HFF-Myc (cell line): Measurements from ENCODE around the gene ZNF532.

Experiments
- DNase-seq: peaks from one replicate; pipeline ENCODE4 v3.0.0-alpha.2; 2011; ENCODE audit warnings: low read depth; ENCODE audit errors: extremely low read depth
- H3K4me3 ChIP-seq: replicated peaks from 2 replicates; pipeline ENCODE4 v1.5.1; 2011; ENCODE audit warnings: low read depth, mild to moderate bottlenecking, control low read depth, low read length
- TF ChIP-seq, protein P1 (sequence below): IDR thresholded peaks from 2 replicates; pipeline ENCODE4 v1.5.1; 2012; ENCODE audit warnings: mild to moderate bottlenecking, low read depth, low read length, control low read depth; ENCODE audit errors: missing control alignments

Gene ZNF532

DNA sequence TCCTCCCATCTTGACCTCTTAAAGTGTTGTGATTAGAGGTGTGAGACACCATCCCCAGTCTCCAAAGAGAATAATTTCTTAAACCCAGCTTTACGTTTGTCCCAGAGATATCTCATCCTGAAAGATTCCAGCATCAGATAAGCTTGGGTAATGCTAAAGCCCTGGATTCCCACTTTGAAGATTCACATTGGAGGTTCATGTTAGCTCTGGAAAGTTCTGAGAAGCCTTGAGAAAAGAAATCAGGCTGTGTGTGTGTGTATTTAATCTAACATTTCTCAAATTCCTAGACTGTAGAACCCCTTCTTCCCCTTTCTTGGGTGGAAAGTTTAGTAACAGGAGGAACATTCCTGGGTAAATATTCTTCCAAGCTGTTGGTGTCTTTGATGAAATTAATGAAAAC, 18.0 kb downstream of the ZNF532 start:
- no peak for DNase-seq
- TF ChIP-seq, protein P1, sequence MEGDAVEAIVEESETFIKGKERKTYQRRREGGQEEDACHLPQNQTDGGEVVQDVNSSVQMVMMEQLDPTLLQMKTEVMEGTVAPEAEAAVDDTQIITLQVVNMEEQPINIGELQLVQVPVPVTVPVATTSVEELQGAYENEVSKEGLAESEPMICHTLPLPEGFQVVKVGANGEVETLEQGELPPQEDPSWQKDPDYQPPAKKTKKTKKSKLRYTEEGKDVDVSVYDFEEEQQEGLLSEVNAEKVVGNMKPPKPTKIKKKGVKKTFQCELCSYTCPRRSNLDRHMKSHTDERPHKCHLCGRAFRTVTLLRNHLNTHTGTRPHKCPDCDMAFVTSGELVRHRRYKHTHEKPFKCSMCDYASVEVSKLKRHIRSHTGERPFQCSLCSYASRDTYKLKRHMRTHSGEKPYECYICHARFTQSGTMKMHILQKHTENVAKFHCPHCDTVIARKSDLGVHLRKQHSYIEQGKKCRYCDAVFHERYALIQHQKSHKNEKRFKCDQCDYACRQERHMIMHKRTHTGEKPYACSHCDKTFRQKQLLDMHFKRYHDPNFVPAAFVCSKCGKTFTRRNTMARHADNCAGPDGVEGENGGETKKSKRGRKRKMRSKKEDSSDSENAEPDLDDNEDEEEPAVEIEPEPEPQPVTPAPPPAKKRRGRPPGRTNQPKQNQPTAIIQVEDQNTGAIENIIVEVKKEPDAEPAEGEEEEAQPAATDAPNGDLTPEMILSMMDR = no peak
- H3K4me3 ChIP-seq = no peak overlapping the region

DNA sequence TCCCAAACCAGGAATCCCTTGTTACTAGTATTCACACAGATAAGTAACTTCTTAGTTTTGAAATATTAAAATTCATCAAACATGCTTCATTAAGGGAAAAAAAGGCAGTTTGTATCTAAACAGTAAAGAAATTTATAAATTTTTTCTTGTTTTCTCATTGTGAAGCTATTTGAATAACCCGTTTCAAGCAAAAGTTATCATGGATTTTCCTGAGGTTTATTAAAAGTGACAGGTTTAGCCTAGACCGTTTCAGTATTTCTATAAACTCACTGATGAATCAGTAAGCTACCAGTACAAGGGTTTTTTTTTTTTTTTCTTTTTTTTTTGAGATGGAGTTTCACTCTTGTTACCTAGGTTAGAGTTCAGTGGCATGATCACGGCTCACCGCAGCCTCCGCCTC, 20.0 kb downstream of the ZNF532 start:
- TF ChIP-seq, protein P1 = no peak
- no peak for DNase-seq
- no peak overlapping the region for H3K4me3 ChIP-seq

DNA sequence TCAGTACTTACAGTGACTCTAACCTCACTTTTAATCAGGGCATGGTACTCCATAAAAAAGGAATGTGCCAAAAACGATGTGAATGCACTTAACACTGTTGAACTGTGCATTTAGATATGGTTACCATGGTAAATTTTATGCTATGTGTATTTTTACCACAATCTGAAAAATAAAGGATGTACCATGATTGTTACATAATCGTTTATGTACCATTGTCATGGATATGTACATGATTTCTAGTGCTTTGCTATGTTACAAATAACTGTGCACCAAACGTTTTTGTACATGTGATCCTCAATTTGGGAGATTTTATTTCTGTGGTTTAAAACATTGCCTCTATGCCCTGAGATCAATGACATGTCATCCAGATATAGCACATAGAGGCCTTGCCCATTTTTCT, 21.8 kb downstream of the ZNF532 start:
- no peak for DNase-seq
- TF ChIP-seq, protein P1 = no peak

DNA sequence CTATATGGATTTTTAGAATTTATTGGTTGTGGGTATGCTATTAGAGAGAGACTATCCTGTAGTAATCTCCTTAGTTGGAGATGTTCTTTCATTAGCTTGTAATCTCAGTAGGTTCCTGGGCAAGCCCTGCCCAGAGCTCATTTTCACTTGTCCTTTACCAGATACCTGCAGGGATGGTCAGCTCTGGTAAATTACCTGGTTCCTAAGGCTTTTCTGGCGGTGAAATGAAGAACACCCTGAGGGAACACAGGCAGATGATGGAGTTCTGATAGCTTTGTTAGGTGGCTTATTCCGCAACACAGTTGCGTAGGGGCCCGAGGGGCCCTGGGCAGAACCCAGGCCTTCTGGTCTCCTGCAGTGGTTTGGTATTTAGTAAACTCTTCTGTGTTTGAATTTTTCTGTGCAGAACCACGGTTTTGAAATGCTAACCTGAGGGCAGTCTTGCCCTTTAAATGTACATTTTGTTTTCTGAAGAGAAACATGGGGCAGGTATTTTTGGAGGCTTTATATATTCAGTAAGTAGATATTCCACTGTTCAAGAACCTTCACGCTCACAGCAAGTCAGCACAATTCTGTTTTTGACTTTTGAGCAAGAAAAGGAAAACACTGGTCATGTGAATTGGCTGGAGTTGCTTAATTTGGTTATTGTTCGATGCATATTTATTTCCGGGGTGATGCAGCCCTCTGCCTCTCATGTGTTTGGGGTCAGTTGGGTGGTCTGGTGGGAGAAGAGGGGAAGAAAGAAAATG, 22.4 kb downstream of the ZNF532 start:
- TF ChIP-seq, protein P1 = no peak
- H3K4me3 ChIP-seq = no peak overlapping the region
- no peak for DNase-seq

More for the DNA sequence above, 21.8 kb downstream of the ZNF532 start:
- no peak overlapping the region for H3K4me3 ChIP-seq

DNA sequence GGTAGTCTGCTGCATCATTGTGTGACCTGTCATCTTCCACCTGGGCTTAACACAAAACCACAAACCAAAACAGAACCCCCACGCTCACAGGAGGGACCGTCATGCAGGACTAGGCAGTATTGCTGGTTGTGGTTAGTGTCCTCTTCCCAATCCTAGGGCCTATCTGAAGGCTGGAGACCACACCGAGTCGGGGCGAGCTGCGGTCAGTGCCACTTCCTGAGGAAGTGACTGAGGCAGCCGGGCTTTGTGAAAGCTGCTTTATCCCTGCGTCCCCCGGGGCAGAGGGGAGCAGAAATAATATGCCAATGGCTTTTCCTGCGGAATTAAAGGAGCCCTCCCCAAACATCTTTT, 22.9 kb downstream of the ZNF532 start:
- no peak for DNase-seq
- TF ChIP-seq, protein P1 = no peak
- H3K4me3 ChIP-seq = no peak overlapping the region

DNA sequence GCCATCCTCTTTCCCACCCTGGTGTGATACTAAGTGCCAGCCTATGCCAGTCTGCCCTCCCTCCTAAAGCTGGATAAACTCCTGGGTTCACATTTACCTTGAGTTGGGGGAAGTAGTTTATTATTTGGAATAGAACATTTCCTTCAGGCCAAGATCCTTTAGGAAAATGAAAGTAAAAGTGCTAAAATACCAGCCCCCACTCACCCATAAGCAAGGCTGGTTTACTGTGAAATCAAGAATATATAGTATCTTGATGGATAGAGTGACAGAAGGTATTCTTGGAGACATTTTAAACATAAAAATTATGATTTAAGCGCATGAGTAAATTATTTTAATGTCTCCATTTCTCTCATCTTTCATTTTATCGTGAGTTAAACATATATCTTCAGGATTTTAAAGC, 27.1 kb downstream of the ZNF532 start:
- no peak for DNase-seq
- no peak overlapping the region for H3K4me3 ChIP-seq
- TF ChIP-seq, protein P1 = no peak

DNA sequence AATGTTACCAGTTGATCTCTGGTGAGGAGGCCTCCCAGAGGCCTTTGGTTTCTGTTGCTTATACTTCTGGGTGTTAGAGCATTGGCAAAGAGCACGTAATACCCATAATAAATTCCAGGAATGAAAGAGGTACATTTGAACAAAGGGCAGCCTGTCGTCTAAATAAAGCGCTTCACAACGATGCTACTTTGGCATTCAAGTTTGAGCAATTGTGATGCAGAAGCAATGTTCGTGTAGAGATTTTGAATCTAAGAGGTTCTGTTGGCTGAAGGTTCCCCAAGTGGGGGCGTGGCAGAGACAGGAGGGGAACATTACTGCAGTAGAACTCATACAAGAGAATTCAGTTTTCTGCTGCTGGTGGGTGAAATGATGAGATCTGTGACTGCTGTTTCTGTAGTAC, 27.8 kb downstream of the ZNF532 start:
- no peak overlapping the region for H3K4me3 ChIP-seq
- no peak for DNase-seq
- TF ChIP-seq, protein P1 = no peak
